H54 (cell line): ENCODE results near the gene ARID5A.
"Not testable (repeated sequence)": the region's sequence is repeated elsewhere in the genome, so short reads cannot be mapped to it uniquely, and the experiment has no call there.

Experiments used
- DNase-seq: peaks from one replicate; pipeline ENCODE4 v3.0.0; 2011; ENCODE audit warnings: low spot score, mixed read lengths; ENCODE audit not compliant: insufficient read length
- FAIRE-seq: peaks from 3 replicates; lab custom pipeline; 2011; peaks lifted over from hg19 to GRCh38; lab: Jason Lieb, UNC
- POLR2A ChIP-seq: IDR thresholded peaks from 2 replicates; pipeline ENCODE4 v1.6.1; 2011; ENCODE audit warnings: low read depth, mild to moderate bottlenecking, low read length

The ARID5A gene

GRCh38 chr2:96548558-96549465 lies 12.3 kb downstream of the ARID5A start:
- no peak for TF ChIP-seq POLR2A
- no peak for FAIRE-seq

GRCh38 chr2:96549466-96549785 lies 12.9 kb downstream of the ARID5A start:
- DNase-seq: no peak
- no peak for TF ChIP-seq POLR2A
- no peak for FAIRE-seq

More at GRCh38 chr2:96548558-96549465, 12.3 kb downstream of the ARID5A start:
- DNase-seq: no peak

GRCh38 chr2:96549967-96550786 lies 13.6 kb downstream of the ARID5A start:
- no peak for DNase-seq
- no peak for FAIRE-seq

GRCh38 chr2:96550787-96551604 lies 14.4 kb downstream of the ARID5A start:
- DNase-seq (no peak), FAIRE-seq (no peak)
- no peak for TF ChIP-seq POLR2A

More at GRCh38 chr2:96549967-96550786, 13.6 kb downstream of the ARID5A start:
- no peak for TF ChIP-seq POLR2A

GRCh38 chr2:96551605-96552314 lies 15.2 kb downstream of the ARID5A start:
- DNase-seq (no peak), FAIRE-seq (no peak)
- TF ChIP-seq POLR2A: no peak

- DNase-seq: no peak
- no peak for FAIRE-seq
- no peak for TF ChIP-seq POLR2A
Observed at GRCh38 chr2:96552315-96553175, 16.0 kb downstream of the ARID5A start.

- FAIRE-seq (no peak), DNase-seq (no peak)
- TF ChIP-seq POLR2A: no peak
Observed at GRCh38 chr2:96553176-96553956, 16.8 kb downstream of the ARID5A start.

GRCh38 chr2:96553957-96554292 lies 17.4 kb downstream of the ARID5A start:
- not testable (repeated sequence) for DNase-seq, FAIRE-seq

GRCh38 chr2:96554293-96555145 lies 18.0 kb downstream of the ARID5A start:
- DNase-seq: no peak
- TF ChIP-seq POLR2A: no peak
- no peak for FAIRE-seq

- TF ChIP-seq POLR2A: no peak
- FAIRE-seq: no peak
- DNase-seq: no peak
Observed at GRCh38 chr2:96555146-96555610, 18.6 kb downstream of the ARID5A start.
